ENCODE measurements around the gene QRICH1. TPM values are rescaled to one million over a fixed set of nuclear protein-coding genes. Genes with fewer than 3 reads are reported as not detected.
A peak's percentile ranks its signal among the peaks of the same experiment; 100 is the strongest.

The QRICH1 gene
- total and polyA plus RNA-seq, 2 of the 13 experiments (the other 11 are each of a cell fraction or from before 2014, with no cell fraction given), result 52.6 to 102 TPM

GRCh38 chr3:49016414-49017228 is 77.2 kb downstream of the QRICH1 start:
- no peak for FAIRE-seq
- ChIA-PET CTCF (ENCODE audit: low intra/inter-chr PET ratio, low total read pairs) (no interaction called here), POLR2A (interaction anchor here (1.7 to 11.1 kb wide), 5 partner anchors 7 to 77 kb away, joined by 8 to 280 read pairs (median 10); partner anchors contain the start of genes IMPDH2, QRICH1 and WDR6)
- H3K9ac ChIP-seq (ENCODE audit: insufficient read depth, low read depth, low read length), result no peak overlapping the region
- no peak for DNase-seq (ENCODE audit: low spot score)
- WGBS (ENCODE audit: low lambda C conversion rate), result 93% methylated on average over 5 of the region's 6 CpGs
- H3K36me3 ChIP-seq (replicated peaks in 1 of 2; ENCODE audit: control insufficient read depth in 1 of 2, insufficient read depth in 2 of 2, low read length in 2 of 2), result peaks cover 19 to 45% of the 10 kb centered on the region in 2 experiments
- intact Hi-C loops (cut with micrococcal nuclease; ENCODE audit: unreplicated experiment) (no loop called here), in situ Hi-C loops (cut with HindIII; ENCODE audit: extremely low pct_ligation_motif_present, low pct_unique_long_range_greater_than_20kb) (no loop called here)
- no TSS peak for BruUV-seq (replicated peaks)
- no peak overlapping the region for H3K4me3 ChIP-seq (replicated peaks in 1 of 3; ENCODE audit: insufficient read depth in 1 of 3, low read depth in 2 of 3, low read length in 3 of 3)
- H4K20me1 ChIP-seq (ENCODE audit: insufficient read depth, low read length), result peaks cover 26% of the 10 kb centered on the region; the same call in 1 of the 2 replicates
- H3K4me2 ChIP-seq (ENCODE audit: low read depth, low read length), result peak overlapping the region; percentile 89; the same call in 1 of the 2 replicates
- H3K79me2 ChIP-seq (ENCODE audit: insufficient read depth, low read length), result peaks cover 24% of the 10 kb centered on the region
- TF ChIP-seq POLR2A (IDR thresholded peaks at IDR 0.05; ENCODE audit: insufficient read depth in 1 of 2, low read depth in 2 of 2, low read length in 2 of 2) (peak in 1 of 2 experiments; percentile 25; a peak in 1 of 4 replicates), DZIP1 (CRISPR knock-in tag; IDR thresholded peaks at IDR 0.05) (no peak), RBM22 (optimal IDR thresholded peaks at IDR 0.05; ENCODE audit: low read length) (peak; percentile 83), POLR2G (IDR thresholded peaks at IDR 0.05; ENCODE audit: low read depth, low read length) (peak; percentile 32), ZNF138 (CRISPR knock-in tag; IDR thresholded peaks at IDR 0.05; ENCODE audit: low read depth) (no peak), NR0B2 (CRISPR knock-in tag; IDR thresholded peaks at IDR 0.05) (peak; percentile 54; the same call in 1 of the 2 replicates)
- TF ChIP-seq, protein P1, sequence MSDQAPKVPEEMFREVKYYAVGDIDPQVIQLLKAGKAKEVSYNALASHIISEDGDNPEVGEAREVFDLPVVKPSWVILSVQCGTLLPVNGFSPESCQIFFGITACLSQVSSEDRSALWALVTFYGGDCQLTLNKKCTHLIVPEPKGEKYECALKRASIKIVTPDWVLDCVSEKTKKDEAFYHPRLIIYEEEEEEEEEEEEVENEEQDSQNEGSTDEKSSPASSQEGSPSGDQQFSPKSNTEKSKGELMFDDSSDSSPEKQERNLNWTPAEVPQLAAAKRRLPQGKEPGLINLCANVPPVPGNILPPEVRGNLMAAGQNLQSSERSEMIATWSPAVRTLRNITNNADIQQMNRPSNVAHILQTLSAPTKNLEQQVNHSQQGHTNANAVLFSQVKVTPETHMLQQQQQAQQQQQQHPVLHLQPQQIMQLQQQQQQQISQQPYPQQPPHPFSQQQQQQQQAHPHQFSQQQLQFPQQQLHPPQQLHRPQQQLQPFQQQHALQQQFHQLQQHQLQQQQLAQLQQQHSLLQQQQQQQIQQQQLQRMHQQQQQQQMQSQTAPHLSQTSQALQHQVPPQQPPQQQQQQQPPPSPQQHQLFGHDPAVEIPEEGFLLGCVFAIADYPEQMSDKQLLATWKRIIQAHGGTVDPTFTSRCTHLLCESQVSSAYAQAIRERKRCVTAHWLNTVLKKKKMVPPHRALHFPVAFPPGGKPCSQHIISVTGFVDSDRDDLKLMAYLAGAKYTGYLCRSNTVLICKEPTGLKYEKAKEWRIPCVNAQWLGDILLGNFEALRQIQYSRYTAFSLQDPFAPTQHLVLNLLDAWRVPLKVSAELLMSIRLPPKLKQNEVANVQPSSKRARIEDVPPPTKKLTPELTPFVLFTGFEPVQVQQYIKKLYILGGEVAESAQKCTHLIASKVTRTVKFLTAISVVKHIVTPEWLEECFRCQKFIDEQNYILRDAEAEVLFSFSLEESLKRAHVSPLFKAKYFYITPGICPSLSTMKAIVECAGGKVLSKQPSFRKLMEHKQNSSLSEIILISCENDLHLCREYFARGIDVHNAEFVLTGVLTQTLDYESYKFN (CRISPR knock-in tag; conservative IDR thresholded peaks at IDR 0.05), result no peak
- ATAC-seq, result no peak
- no peak overlapping the region for H2AFZ ChIP-seq (ENCODE audit: low read length)
- H3K4me1 ChIP-seq (ENCODE audit: insufficient read depth, low read length), result peaks cover 23% of the 10 kb centered on the region
- H3K9me3 ChIP-seq (ENCODE audit: low read length), result no peaks in the 10 kb centered on the region
- H3K27ac ChIP-seq (ENCODE audit: extremely low read length, insufficient read depth, low read length), result no peak overlapping the region
- no peaks in the 10 kb centered on the region; a peak in 1 of 5 replicates for H3K27me3 ChIP-seq (ENCODE audit: control insufficient read depth in 1 of 2, insufficient read depth in 2 of 2, low read length in 2 of 2)

Measured in HepG2 (cell line).